K562 (cell line): ENCODE measurements around the gene DAPK1. TPM values are rescaled to one million over a fixed set of nuclear protein-coding genes. Genes with fewer than 3 reads are reported as not detected.

Experiments
- ATAC-seq: fragments of 200-7000 bp; cut with Tn5 transposase; 3 replicates; pipeline ENCODE4 v1.9.1; 2020; ENCODE audit warnings: moderate library complexity
- BruUV-seq: library from RNA; stranded (reverse); fragments of 400-500 nt; replicated peaks from 2 replicates; lab custom pipeline; 2021; lab: Mats Ljungman, UMichigan
- CTCF ChIA-PET: fragments of 300-600 bp; formaldehyde crosslinking; extraction: SDS; loops from one replicate; lab custom pipeline; 2021; ENCODE audit warnings: low intra/inter-chr PET ratio; lab: Yijun Ruan, JAX
- POLR2A ChIA-PET: fragments of 300-600, 350-650 bp; sonication (Branson Sonifier 250); formaldehyde crosslinking; extraction: SDS; loops from one replicate; lab custom pipeline; 2021; ENCODE audit warnings: antibody characterized with exemption, inconsistent platforms; lab: Yijun Ruan, JAX
- DNase-seq, 4 experiments: peaks; one replicate each; pipeline versions ENCODE4 v3.0.0 to v3.0.0-alpha.2; 2011 to 2018; ENCODE audit warnings: low spot score in 3 of 4, mixed read lengths in 3 of 4; ENCODE audit errors: extremely low read depth in 1 of 4
- FAIRE-seq: peaks from 2 replicates; lab custom pipeline; 2011; peaks lifted over from hg19 to GRCh38; lab: Jason Lieb, UNC
- H2AFZ ChIP-seq: 2 replicates; pipeline ENCODE4 v1.6.0; 2011; ENCODE audit warnings: low read depth, low read length, control low read depth, inconsistent platforms
- H3K27ac ChIP-seq: fragments of 200-600 bp; 3 replicates; pipeline ENCODE4 v1.8.0; 2011; ENCODE audit warnings: low read depth, mild to moderate bottlenecking, control low read depth, inconsistent platforms, low read length, moderate library complexity, mixed read lengths; ENCODE audit errors: extremely low read depth
- H3K27me3 ChIP-seq, 2 experiments: fragments of 300-600 bp in 1 of 2; 2 replicates in 1 of 2; 3 replicates in 1 of 2; pipeline versions ENCODE4 v1.6.0 to v1.8.0; 2011; ENCODE audit warnings: inconsistent platforms in 2 of 2, low read length in 2 of 2, mild to moderate bottlenecking in 1 of 2, mixed read lengths in 1 of 2, moderate library complexity in 1 of 2; ENCODE audit not compliant: control insufficient read depth in 2 of 2, insufficient read depth in 2 of 2
- H3K36me3 ChIP-seq: fragments of 300-600 bp; 3 replicates; pipeline ENCODE4 v1.8.0; 2011; ENCODE audit warnings: mild to moderate bottlenecking, low read length, inconsistent platforms; ENCODE audit not compliant: control insufficient read depth, insufficient read depth
- H3K4me1 ChIP-seq, 2 experiments: fragments of 200-600 bp in 1 of 2; replicated peaks in 1 of 2; 2 replicates in 1 of 2; 3 replicates in 1 of 2; pipeline versions ENCODE4 v1.5.1 to v1.8.0; 2011; ENCODE audit warnings: inconsistent platforms in 2 of 2, low read length in 2 of 2, mild to moderate bottlenecking in 1 of 2, mixed read lengths in 1 of 2, moderate library complexity in 1 of 2; ENCODE audit not compliant: control insufficient read depth in 2 of 2, insufficient read depth in 2 of 2
- H3K4me2 ChIP-seq: 2 replicates; pipeline ENCODE4 v1.6.1; 2011; ENCODE audit warnings: low read length, control low read depth, inconsistent platforms, mixed read lengths; ENCODE audit not compliant: insufficient read depth
- H3K4me3 ChIP-seq: fragments of 200-600 bp; sonication (generic), shearing (Covaris generic); 2 replicates; pipeline ENCODE4 v1.5.1; 2016; ENCODE audit warnings: control low read depth, inconsistent platforms
- H3K79me2 ChIP-seq: fragments of 200-600 bp; 3 replicates; pipeline ENCODE4 v1.8.0; 2011; ENCODE audit warnings: low read length, inconsistent platforms; ENCODE audit not compliant: control insufficient read depth, insufficient read depth
- H3K9ac ChIP-seq, 2 experiments: 2 replicates each; pipeline versions ENCODE4 v1.6.0 to v1.6.1; 2011; ENCODE audit warnings: low read depth in 2 of 2, low read length in 2 of 2, control low read depth in 1 of 2, inconsistent platforms in 1 of 2, mild to moderate bottlenecking in 1 of 2, mixed read lengths in 1 of 2; ENCODE audit not compliant: insufficient read depth in 1 of 2
- H3K9me1 ChIP-seq: one replicate; pipeline ENCODE4 v1.6.0; 2011; ENCODE audit warnings: inconsistent platforms, mild to moderate bottlenecking, low read length, moderate library complexity; ENCODE audit not compliant: control insufficient read depth, insufficient read depth
- H3K9me3 ChIP-seq: replicated peaks from 2 replicates; pipeline ENCODE4 v1.5.1; 2011; ENCODE audit warnings: low read depth, low read length, inconsistent platforms; ENCODE audit not compliant: control insufficient read depth, insufficient read depth
- H4K20me1 ChIP-seq: replicated peaks from 2 replicates; pipeline ENCODE4 v1.6.1; 2011; ENCODE audit warnings: low read length, inconsistent platforms, mixed read lengths; ENCODE audit not compliant: control insufficient read depth, insufficient read depth
- BRD4 ChIP-seq: fragments of 200-600 bp; sonication (generic); IDR thresholded peaks from 2 replicates; pipeline ENCODE4 v1.6.1; 2017; ENCODE audit warnings: inconsistent platforms
- CAMTA2 ChIP-seq: fragments of 250-450 bp; sonication (Bioruptor Pico); conservative IDR thresholded peaks from 2 replicates; pipeline ENCODE4 v1.5.1; 2022
- CBFA2T2 ChIP-seq: fragments of 450-650 bp; conservative IDR thresholded peaks from 2 replicates; pipeline ENCODE4 v1.6.1; 2017; ENCODE audit warnings: mild to moderate bottlenecking
- CCAR2 ChIP-seq: fragments of 200-400 bp; formaldehyde crosslinking; IDR thresholded peaks from 2 replicates; pipeline ENCODE4 v1.6.1; 2017; ENCODE audit warnings: mild to moderate bottlenecking, low read depth, low read length
- POLR2AphosphoS5 ChIP-seq: IDR thresholded peaks from 2 replicates; pipeline ENCODE4 v1.6.1; 2011; ENCODE audit warnings: mild to moderate bottlenecking, low read depth, low read length, moderate library complexity; ENCODE audit not compliant: control insufficient read depth, insufficient read depth
- TCF3 ChIP-seq: sonication (generic); formaldehyde crosslinking; IDR thresholded peaks from 2 replicates; pipeline ENCODE4 v1.4.0; 2020; ENCODE audit warnings: mild to moderate bottlenecking, missing genetic modification reagents
- TSC22D4 ChIP-seq: fragments of 450-650 bp; IDR thresholded peaks from 2 replicates; pipeline ENCODE4 v1.6.1; 2016; ENCODE audit warnings: missing genetic modification characterization, missing biosample characterization, control low read depth
- WHSC1 ChIP-seq: IDR thresholded peaks from one replicate; pipeline ENCODE4 v1.6.1; 2012; ENCODE audit warnings: low read length, control low read depth, inconsistent platforms
- ZNF23 ChIP-seq: fragments of 250-450 bp; sonication (Bioruptor Pico); IDR thresholded peaks from 2 replicates; pipeline ENCODE4 v1.4.0; 2020; ENCODE audit warnings: mild to moderate bottlenecking
- WGBS: fragments of 100-300 bp; shearing (Covaris generic); methylation state at CpG from one replicate; pipeline ENCODE4 v1.1.6; 2016; ENCODE audit warnings: low coverage, mixed read lengths; ENCODE audit not compliant: insufficient coverage; ENCODE audit errors: missing lambda C conversion rate; 5-methylcytosine and 5-hydroxymethylcytosine counted together
- in situ Hi-C: fragments of 300-500 bp; cut with MboI; formaldehyde crosslinking; loops from 4 replicates; pipeline ENCODE4 v1.15.0; 2018; ENCODE audit warnings: inconsistent platforms, mixed read lengths
- intact Hi-C: fragments of 100-400 bp; cut with micrococcal nuclease; formaldehyde crosslinking; loops from 2 replicates; pipeline ENCODE4 v1.14.2; 2022
- polyA plus RNA-seq, 8 experiments: library from polyadenylated mRNA; depleted of rRNA in 4 of 8; stranded (reverse) in 5 of 8; unstranded in 3 of 8; fragments of >200 nt; fragmentation: Nextera tagmentation in 2 of 8; fragmentation: Illumina TruSeq in 1 of 8; extraction: Ambion mirVana in 2 of 8; extraction: Trizol in 1 of 8; gene quantifications; 2 replicates each; pipeline versions ENCODE4 v1.2.1 to v1.2.3, GENCODE V29; 2011 to 2014; ENCODE audit warnings: inconsistent platforms in 1 of 8, missing spikeins in 1 of 8
- total RNA-seq, 7 experiments: library from RNA; depleted of rRNA in 6 of 7; stranded (reverse); fragments of >200 nt in 6 of 7; fragmentation: Illumina TruSeq in 2 of 7; extraction: Trizol in 2 of 7; gene quantifications; 2 replicates each; pipeline versions ENCODE4 v1.2.1 to v1.2.3, GENCODE V29; 2011 to 2021; ENCODE audit warnings: low replicate concordance in 1 of 7
- TF ChIP-seq, protein P1 (sequence below): sonication (generic); formaldehyde crosslinking; IDR thresholded peaks from 2 replicates; pipeline ENCODE4 v1.8.0; 2022; ENCODE audit warnings: mild to moderate bottlenecking, missing genetic modification reagents
- TF ChIP-seq, protein P2 (sequence below): fragments of 450-650 bp; IDR thresholded peaks from 2 replicates; pipeline ENCODE4 v1.6.1; 2017; ENCODE audit warnings: antibody characterized with exemption

The DAPK1 gene
- total and polyA plus RNA-seq, 9 of the 15 experiments (the other 6 are each of a cell fraction or from before 2014, with no cell fraction given) = 1.7 to 26.4 (median 15.8) TPM

DNA sequence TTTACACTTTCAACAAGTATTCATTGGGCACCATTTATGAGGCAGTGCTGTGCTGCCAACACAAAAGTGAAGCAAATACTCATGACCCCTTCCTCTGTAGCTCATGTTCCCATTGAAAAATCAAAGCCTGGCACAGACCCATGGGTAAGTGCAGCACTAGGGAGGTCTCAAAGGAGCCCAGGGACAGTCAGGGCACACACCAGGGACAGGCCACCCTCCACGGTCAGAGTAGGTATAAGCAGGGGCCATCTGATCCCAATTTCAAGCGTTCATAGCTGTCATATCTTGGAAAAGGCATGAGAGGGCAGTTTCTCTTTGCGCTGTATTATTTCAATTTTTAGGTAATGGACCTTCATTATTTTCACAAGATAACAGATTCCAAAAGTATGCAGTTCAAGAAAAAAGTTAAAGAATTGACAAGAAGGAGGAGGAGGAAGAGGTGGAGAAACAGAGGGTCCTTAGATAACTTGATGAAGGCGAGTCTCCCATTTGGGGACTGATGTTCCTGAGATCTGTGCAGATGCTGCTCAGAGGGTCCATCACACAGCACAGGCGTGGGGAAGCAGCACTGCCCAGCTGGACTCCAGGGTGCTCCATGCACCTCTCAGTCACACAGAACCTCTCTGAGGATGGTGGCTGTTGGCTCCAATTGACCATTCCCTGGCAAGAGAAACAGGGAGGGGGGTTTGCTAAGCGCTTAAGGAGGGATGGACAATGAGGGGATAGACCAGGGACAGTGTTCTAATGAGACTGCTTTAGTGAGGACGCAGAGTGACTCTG is 235.8 kb downstream of the DAPK1 start (continued):
- no peak for TF ChIP-seq WHSC1
- TF ChIP-seq, protein P1, sequence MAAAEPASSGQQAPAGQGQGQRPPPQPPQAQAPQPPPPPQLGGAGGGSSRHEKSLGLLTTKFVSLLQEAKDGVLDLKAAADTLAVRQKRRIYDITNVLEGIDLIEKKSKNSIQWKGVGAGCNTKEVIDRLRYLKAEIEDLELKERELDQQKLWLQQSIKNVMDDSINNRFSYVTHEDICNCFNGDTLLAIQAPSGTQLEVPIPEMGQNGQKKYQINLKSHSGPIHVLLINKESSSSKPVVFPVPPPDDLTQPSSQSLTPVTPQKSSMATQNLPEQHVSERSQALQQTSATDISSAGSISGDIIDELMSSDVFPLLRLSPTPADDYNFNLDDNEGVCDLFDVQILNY (CRISPR knock-in tag) = no peak
- no peak for TF ChIP-seq TSC22D4

DNA sequence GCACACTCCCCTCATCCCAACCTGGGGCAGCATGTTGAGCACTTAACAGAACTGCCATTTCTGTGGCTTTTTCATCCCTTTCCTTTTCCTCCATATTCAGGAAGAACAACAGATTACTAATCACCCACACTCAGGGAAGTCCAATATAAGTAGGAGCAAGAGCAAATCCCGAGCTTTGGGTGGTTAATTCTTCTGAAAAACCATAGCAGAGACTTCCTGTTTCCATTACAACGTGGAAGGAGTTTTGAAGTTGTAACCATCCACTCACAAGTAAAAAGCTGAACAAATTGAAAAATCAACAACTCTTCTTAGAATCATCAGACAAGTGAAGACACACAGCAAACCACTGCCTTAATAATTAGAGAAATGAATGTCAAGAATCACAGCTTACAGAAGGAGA is 236.4 kb downstream of the DAPK1 start:
- H3K27me3 ChIP-seq = no peaks in the 10 kb centered on the region
- peaks cover 23% of the 10 kb centered on the region; the same call in 2 of the 3 replicates for H3K36me3 ChIP-seq
- no peaks in the 10 kb centered on the region for H3K9me1 ChIP-seq
- 58% methylated on average over 2 of the region's 2 CpGs for WGBS
- BruUV-seq = no TSS peak
- ChIA-PET POLR2A (interaction anchor here (0.7 to 1.2 kb wide), 3 partner anchors 8 to 16 kb away, joined by 3 to 4 read pairs (median 4); partner anchors contain the start of gene CTSL), CTCF (no interaction called here)
- no peaks in the 10 kb centered on the region for H3K9me3 ChIP-seq
- no peak overlapping the region for H3K9ac ChIP-seq
- in situ Hi-C loops = no loop called here
- no peaks in the 10 kb centered on the region for H4K20me1 ChIP-seq
- DNase-seq (no peak), FAIRE-seq (no peak), ATAC-seq (no peak)
- intact Hi-C loops = no loop called here
- H3K79me2 ChIP-seq = peaks cover 6% of the 10 kb centered on the region; the same call in 1 of the 3 replicates
- H2AFZ ChIP-seq = peak overlapping the region; percentile 40; the same call in 1 of the 2 replicates
- H3K4me3 ChIP-seq = no peak overlapping the region
- no peaks in the 10 kb centered on the region; a peak in 1 of 5 replicates for H3K4me1 ChIP-seq
- H3K27ac ChIP-seq = no peak overlapping the region
- no peak overlapping the region for H3K4me2 ChIP-seq
- TF ChIP-seq TCF3 = no peak
- TF ChIP-seq CBFA2T2 = no peak
- TF ChIP-seq CCAR2 = no peak
- TF ChIP-seq, protein P2, sequence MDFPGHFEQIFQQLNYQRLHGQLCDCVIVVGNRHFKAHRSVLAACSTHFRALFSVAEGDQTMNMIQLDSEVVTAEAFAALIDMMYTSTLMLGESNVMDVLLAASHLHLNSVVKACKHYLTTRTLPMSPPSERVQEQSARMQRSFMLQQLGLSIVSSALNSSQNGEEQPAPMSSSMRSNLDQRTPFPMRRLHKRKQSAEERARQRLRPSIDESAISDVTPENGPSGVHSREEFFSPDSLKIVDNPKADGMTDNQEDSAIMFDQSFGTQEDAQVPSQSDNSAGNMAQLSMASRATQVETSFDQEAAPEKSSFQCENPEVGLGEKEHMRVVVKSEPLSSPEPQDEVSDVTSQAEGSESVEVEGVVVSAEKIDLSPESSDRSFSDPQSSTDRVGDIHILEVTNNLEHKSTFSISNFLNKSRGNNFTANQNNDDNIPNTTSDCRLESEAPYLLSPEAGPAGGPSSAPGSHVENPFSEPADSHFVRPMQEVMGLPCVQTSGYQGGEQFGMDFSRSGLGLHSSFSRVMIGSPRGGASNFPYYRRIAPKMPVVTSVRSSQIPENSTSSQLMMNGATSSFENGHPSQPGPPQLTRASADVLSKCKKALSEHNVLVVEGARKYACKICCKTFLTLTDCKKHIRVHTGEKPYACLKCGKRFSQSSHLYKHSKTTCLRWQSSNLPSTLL = no peak
- no peak for TF ChIP-seq BRD4
- TF ChIP-seq ZNF23 (CRISPR knock-in tag) = no peak
- TF ChIP-seq POLR2AphosphoS5 = no peak
- no peak for TF ChIP-seq CAMTA2 (CRISPR knock-in tag)
